HepG2 (cell line): Measurements from ENCODE around the gene FRMD3. TPM values are rescaled to one million over a fixed set of nuclear protein-coding genes. Genes with fewer than 3 reads are reported as not detected.

Experiments
- ATAC-seq: fragments of 200-7000 bp; cut with Tn5 transposase; 3 replicates; pipeline ENCODE4 v1.9.1; 2020; ENCODE audit warnings: mild to moderate bottlenecking, moderate library complexity
- BruUV-seq: library from RNA; stranded (reverse); fragments of 400-500 nt; replicated peaks from 2 replicates; lab custom pipeline; 2021; lab: Mats Ljungman, UMichigan
- CTCF ChIA-PET: fragments of 300-600 bp; formaldehyde crosslinking; extraction: SDS; loops from one replicate; lab custom pipeline; 2021; ENCODE audit warnings: low total read pairs, inconsistent platforms, low intra/inter-chr PET ratio; lab: Yijun Ruan, JAX
- POLR2A ChIA-PET: fragments of 350-600 bp; sonication (Branson Sonifier 250); formaldehyde crosslinking; loops from one replicate; lab custom pipeline; 2020; ENCODE audit warnings: antibody characterized with exemption, inconsistent platforms; lab: Yijun Ruan, JAX
- DNase-seq: peaks from one replicate; pipeline ENCODE4 v3.0.0-alpha.2; 2015; ENCODE audit warnings: low spot score
- FAIRE-seq: peaks from 3 replicates; lab custom pipeline; 2011; peaks lifted over from hg19 to GRCh38; lab: Jason Lieb, UNC
- H2AFZ ChIP-seq: one replicate; pipeline ENCODE4 v1.6.1; 2011; ENCODE audit warnings: low read length, inconsistent platforms
- H3K27ac ChIP-seq: fragments of 300-600 bp; 3 replicates; pipeline ENCODE4 v1.8.0; 2011; ENCODE audit warnings: mixed run types, mild to moderate bottlenecking, mixed read lengths, low read length, inconsistent platforms; ENCODE audit not compliant: insufficient read depth; ENCODE audit errors: extremely low read length
- H3K27me3 ChIP-seq, 2 experiments: fragments of 200-600 bp in 1 of 2; 2 replicates in 1 of 2; 3 replicates in 1 of 2; pipeline versions ENCODE4 v1.6.0 to v1.8.0; 2011; ENCODE audit warnings: low read length in 2 of 2, mild to moderate bottlenecking in 2 of 2, moderate library complexity in 2 of 2, inconsistent platforms in 1 of 2; ENCODE audit not compliant: insufficient read depth in 2 of 2, control insufficient read depth in 1 of 2
- H3K36me3 ChIP-seq, 2 experiments: fragments of 200-600 bp in 1 of 2; replicated peaks in 1 of 2; 2 replicates in 1 of 2; 3 replicates in 1 of 2; pipeline versions ENCODE4 v1.5.1 to v1.8.0; 2011; ENCODE audit warnings: low read length in 2 of 2, inconsistent platforms in 1 of 2; ENCODE audit not compliant: insufficient read depth in 2 of 2, control insufficient read depth in 1 of 2
- H3K4me1 ChIP-seq: 2 replicates; pipeline ENCODE4 v1.5.1; 2012; ENCODE audit warnings: low read length, inconsistent platforms; ENCODE audit not compliant: insufficient read depth
- H3K4me2 ChIP-seq: 2 replicates; pipeline ENCODE4 v1.6.0; 2011; ENCODE audit warnings: low read depth, low read length, inconsistent platforms
- H3K4me3 ChIP-seq, 3 experiments: fragments of 200-600 bp in 1 of 3; sonication (generic), shearing (Covaris generic) in 1 of 3; replicated peaks in 1 of 3; 2 replicates each; pipeline ENCODE4 v1.5.1; 2011 to 2016; ENCODE audit warnings: low read length in 3 of 3, inconsistent platforms in 2 of 3, low read depth in 2 of 3, mild to moderate bottlenecking in 2 of 3, control low read depth in 1 of 3, mixed read lengths in 1 of 3; ENCODE audit not compliant: insufficient read depth in 1 of 3
- H3K79me2 ChIP-seq: one replicate; pipeline ENCODE4 v1.6.1; 2011; ENCODE audit warnings: low read length, inconsistent platforms; ENCODE audit not compliant: insufficient read depth
- H3K9ac ChIP-seq: 2 replicates; pipeline ENCODE4 v1.6.0; 2011; ENCODE audit warnings: mild to moderate bottlenecking, low read depth, low read length, inconsistent platforms; ENCODE audit not compliant: insufficient read depth
- H3K9me3 ChIP-seq: 2 replicates; pipeline ENCODE4 v1.5.1; 2012; ENCODE audit warnings: mild to moderate bottlenecking, low read length
- H4K20me1 ChIP-seq: 2 replicates; pipeline ENCODE4 v1.6.0; 2011; ENCODE audit warnings: inconsistent platforms, mild to moderate bottlenecking, low read length, moderate library complexity; ENCODE audit not compliant: insufficient read depth
- FOXC1 ChIP-seq: sonication (generic); formaldehyde crosslinking; IDR thresholded peaks from 2 replicates; pipeline ENCODE4 v1.8.0; 2022; ENCODE audit warnings: mild to moderate bottlenecking, missing genetic modification reagents, borderline replicate concordance
- GATA4 ChIP-seq: sonication (generic); IDR thresholded peaks from 2 replicates; pipeline ENCODE4 v1.6.1; 2016; ENCODE audit warnings: antibody characterized with exemption, low read depth, borderline replicate concordance
- TEAD2 ChIP-seq: sonication (generic); formaldehyde crosslinking; IDR thresholded peaks from 2 replicates; pipeline ENCODE4 v1.9.0; 2021; ENCODE audit warnings: missing genetic modification reagents
- ZNF138 ChIP-seq: sonication (generic); formaldehyde crosslinking; IDR thresholded peaks from 2 replicates; pipeline ENCODE4 v1.5.0; 2020; ENCODE audit warnings: mild to moderate bottlenecking, low read depth, missing genetic modification reagents
- ZNF460 ChIP-seq: sonication (generic); formaldehyde crosslinking; IDR thresholded peaks from 2 replicates; pipeline ENCODE4 v1.5.1; 2020; ENCODE audit warnings: missing genetic modification reagents, mild to moderate bottlenecking, borderline replicate concordance
- ZSCAN20 ChIP-seq: sonication (generic); formaldehyde crosslinking; IDR thresholded peaks from 2 replicates; pipeline ENCODE4 v1.4.0; 2020; ENCODE audit warnings: missing genetic modification reagents, mild to moderate bottlenecking, borderline replicate concordance
- WGBS: methylation state at CpG from one replicate; pipeline ENCODE4 v1.1.6; 2017; ENCODE audit warnings: low lambda C conversion rate; 5-methylcytosine and 5-hydroxymethylcytosine counted together
- in situ Hi-C: cut with HindIII; loops from 2 replicates; pipeline ENCODE4 v1.10.0; 2017; ENCODE audit warnings: low pct_unique_long_range_greater_than_20kb; ENCODE audit not compliant: extremely low pct_ligation_motif_present
- intact Hi-C: fragments of 100-400 bp; cut with micrococcal nuclease; formaldehyde crosslinking; loops from one replicate; pipeline ENCODE4 v1.10.0; 2022; ENCODE audit not compliant: unreplicated experiment
- polyA plus RNA-seq, 8 experiments: library from polyadenylated mRNA; depleted of rRNA in 3 of 8; stranded (reverse) in 7 of 8; unstranded in 1 of 8; fragments of >200 nt; fragmentation: Illumina TruSeq in 4 of 8; extraction: Trizol in 4 of 8; gene quantifications; 2 replicates each; pipeline versions ENCODE4 v1.2.1 to v1.2.3, GENCODE V29; 2011 to 2016; ENCODE audit warnings: low read depth in 4 of 8, missing spikeins in 1 of 8, mixed read lengths in 1 of 8; ENCODE audit not compliant: insufficient read depth in 1 of 8
- total RNA-seq, 5 experiments: library from RNA; depleted of rRNA; stranded (reverse); fragments of >200 nt; fragmentation: Illumina TruSeq; extraction: Trizol; gene quantifications; 2 replicates each; pipeline ENCODE4 v1.2.3, GENCODE V29; 2016; ENCODE audit warnings: low read depth in 1 of 5
- TF ChIP-seq, protein P1 (sequence below): sonication (generic); formaldehyde crosslinking; IDR thresholded peaks from 2 replicates; pipeline ENCODE4 v1.8.0; 2022; ENCODE audit warnings: mild to moderate bottlenecking, missing genetic modification reagents
- TF ChIP-seq, protein P2 (sequence below): sonication (generic); formaldehyde crosslinking; IDR thresholded peaks from 2 replicates; pipeline ENCODE4 v1.4.0; 2020; ENCODE audit warnings: missing genetic modification reagents
- TF ChIP-seq, protein P3 (sequence below): sonication (generic); formaldehyde crosslinking; conservative IDR thresholded peaks from 2 replicates; pipeline ENCODE4 v1.5.0; 2020; ENCODE audit warnings: missing genetic modification reagents
- TF ChIP-seq, protein P4 (sequence below): sonication (generic); formaldehyde crosslinking; IDR thresholded peaks from 2 replicates; pipeline ENCODE4 v1.5.0; 2020; ENCODE audit warnings: missing genetic modification reagents
- TF ChIP-seq, protein P5 (sequence below): sonication (generic); formaldehyde crosslinking; IDR thresholded peaks from 2 replicates; pipeline ENCODE4 v1.4.0; 2020; ENCODE audit warnings: mild to moderate bottlenecking, missing genetic modification reagents

Gene FRMD3
- total and polyA plus RNA-seq, 2 of the 13 experiments (the other 11 are each of a cell fraction or from before 2014, with no cell fraction given): 3.2 to 7.7 TPM

DNA sequence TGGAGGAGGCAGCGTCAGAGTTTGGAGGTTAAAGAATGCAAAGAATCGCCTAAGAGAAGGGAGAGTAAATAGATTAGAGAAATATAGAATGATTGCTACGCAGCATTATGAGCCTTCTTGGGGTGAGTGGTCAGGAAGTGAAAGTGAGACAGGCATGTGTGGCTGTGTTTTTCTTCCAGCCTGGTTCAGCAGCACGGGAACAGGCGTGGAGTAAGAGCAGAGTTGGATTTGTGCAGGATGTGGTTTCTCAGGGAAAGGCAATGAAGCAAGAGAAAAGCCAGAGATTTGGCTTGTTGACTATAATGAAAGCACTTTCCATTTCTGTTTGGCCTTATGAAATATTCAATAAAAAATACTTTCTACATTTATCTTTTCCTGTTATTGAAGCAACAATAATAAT is 34.3 kb upstream of the FRMD3 start:
- H3K4me1 ChIP-seq: 0 out of 2 replicates have a peak, but pooled peaks cover 10% of the 10 kb centered on the region
- H2AFZ ChIP-seq: no peak overlapping the region
- ChIA-PET CTCF (no interaction called here), POLR2A (no interaction called here)
- FAIRE-seq: no peak
- no peaks in the 10 kb centered on the region for H3K27me3 ChIP-seq
- TF ChIP-seq, protein P1, sequence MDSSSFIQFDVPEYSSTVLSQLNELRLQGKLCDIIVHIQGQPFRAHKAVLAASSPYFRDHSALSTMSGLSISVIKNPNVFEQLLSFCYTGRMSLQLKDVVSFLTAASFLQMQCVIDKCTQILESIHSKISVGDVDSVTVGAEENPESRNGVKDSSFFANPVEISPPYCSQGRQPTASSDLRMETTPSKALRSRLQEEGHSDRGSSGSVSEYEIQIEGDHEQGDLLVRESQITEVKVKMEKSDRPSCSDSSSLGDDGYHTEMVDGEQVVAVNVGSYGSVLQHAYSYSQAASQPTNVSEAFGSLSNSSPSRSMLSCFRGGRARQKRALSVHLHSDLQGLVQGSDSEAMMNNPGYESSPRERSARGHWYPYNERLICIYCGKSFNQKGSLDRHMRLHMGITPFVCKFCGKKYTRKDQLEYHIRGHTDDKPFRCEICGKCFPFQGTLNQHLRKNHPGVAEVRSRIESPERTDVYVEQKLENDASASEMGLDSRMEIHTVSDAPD (CRISPR knock-in tag): no peak
- no peak for TF ChIP-seq ZNF460 (CRISPR knock-in tag)
- no peak for TF ChIP-seq TEAD2 (CRISPR knock-in tag)
- TF ChIP-seq, protein P2, sequence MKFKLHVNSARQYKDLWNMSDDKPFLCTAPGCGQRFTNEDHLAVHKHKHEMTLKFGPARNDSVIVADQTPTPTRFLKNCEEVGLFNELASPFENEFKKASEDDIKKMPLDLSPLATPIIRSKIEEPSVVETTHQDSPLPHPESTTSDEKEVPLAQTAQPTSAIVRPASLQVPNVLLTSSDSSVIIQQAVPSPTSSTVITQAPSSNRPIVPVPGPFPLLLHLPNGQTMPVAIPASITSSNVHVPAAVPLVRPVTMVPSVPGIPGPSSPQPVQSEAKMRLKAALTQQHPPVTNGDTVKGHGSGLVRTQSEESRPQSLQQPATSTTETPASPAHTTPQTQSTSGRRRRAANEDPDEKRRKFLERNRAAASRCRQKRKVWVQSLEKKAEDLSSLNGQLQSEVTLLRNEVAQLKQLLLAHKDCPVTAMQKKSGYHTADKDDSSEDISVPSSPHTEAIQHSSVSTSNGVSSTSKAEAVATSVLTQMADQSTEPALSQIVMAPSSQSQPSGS (CRISPR knock-in tag): no peak
- TF ChIP-seq FOXC1 (CRISPR knock-in tag): no peak
- TF ChIP-seq, protein P3, sequence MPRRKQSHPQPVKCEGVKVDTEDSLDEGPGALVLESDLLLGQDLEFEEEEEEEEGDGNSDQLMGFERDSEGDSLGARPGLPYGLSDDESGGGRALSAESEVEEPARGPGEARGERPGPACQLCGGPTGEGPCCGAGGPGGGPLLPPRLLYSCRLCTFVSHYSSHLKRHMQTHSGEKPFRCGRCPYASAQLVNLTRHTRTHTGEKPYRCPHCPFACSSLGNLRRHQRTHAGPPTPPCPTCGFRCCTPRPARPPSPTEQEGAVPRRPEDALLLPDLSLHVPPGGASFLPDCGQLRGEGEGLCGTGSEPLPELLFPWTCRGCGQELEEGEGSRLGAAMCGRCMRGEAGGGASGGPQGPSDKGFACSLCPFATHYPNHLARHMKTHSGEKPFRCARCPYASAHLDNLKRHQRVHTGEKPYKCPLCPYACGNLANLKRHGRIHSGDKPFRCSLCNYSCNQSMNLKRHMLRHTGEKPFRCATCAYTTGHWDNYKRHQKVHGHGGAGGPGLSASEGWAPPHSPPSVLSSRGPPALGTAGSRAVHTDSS (CRISPR knock-in tag): no peak
- TF ChIP-seq, protein P4, sequence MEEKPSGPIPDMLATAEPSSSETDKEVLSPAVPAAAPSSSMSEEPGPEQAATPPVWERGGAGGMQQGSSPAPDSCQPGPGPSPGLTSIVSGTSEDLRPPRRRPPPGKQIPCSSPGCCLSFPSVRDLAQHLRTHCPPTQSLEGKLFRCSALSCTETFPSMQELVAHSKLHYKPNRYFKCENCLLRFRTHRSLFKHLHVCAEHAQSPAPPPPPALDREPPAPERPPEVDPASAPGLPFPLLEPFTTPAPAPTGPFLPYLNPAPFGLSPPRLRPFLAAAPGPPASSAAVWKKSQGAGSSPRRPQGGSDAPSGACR: no peak
- TF ChIP-seq ZSCAN20 (CRISPR knock-in tag): no peak
- TF ChIP-seq, protein P5, sequence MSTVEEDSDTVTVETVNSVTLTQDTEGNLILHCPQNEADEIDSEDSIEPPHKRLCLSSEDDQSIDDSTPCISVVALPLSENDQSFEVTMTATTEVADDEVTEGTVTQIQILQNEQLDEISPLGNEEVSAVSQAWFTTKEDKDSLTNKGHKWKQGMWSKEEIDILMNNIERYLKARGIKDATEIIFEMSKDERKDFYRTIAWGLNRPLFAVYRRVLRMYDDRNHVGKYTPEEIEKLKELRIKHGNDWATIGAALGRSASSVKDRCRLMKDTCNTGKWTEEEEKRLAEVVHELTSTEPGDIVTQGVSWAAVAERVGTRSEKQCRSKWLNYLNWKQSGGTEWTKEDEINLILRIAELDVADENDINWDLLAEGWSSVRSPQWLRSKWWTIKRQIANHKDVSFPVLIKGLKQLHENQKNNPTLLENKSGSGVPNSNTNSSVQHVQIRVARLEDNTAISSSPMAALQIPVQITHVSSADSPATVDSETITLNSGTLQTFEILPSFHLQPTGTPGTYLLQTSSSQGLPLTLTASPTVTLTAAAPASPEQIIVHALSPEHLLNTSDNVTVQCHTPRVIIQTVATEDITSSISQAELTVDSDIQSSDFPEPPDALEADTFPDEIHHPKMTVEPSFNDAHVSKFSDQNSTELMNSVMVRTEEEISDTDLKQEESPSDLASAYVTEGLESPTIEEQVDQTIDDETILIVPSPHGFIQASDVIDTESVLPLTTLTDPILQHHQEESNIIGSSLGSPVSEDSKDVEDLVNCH: no peak
- no peak for TF ChIP-seq GATA4
- no peak for TF ChIP-seq ZNF138
- WGBS: 79% methylated on average over 5 of the region's 5 CpGs
- intact Hi-C loops: no loop called here
- no peak for ATAC-seq
- no peaks in the 10 kb centered on the region for H3K9me3 ChIP-seq
- no peaks in the 10 kb centered on the region for H3K36me3 ChIP-seq
- no peaks in the 10 kb centered on the region for H4K20me1 ChIP-seq
- no TSS peak for BruUV-seq
- H3K9ac ChIP-seq: no peak overlapping the region
- no peak overlapping the region for H3K4me2 ChIP-seq
- H3K79me2 ChIP-seq: no peaks in the 10 kb centered on the region
- DNase-seq: no peak
- in situ Hi-C loops: no loop called here
- no peak overlapping the region for H3K4me3 ChIP-seq
- no peak overlapping the region for H3K27ac ChIP-seq
